ENCODE data around the gene SASH1. TPM values are rescaled to one million over a fixed set of nuclear protein-coding genes. Genes with fewer than 3 reads are reported as not detected.

Gene SASH1
- total and polyA plus RNA-seq, 9 of the 15 experiments (the other 6 are each of a cell fraction or from before 2014, with no cell fraction given) = 0.35 to 3.5 (median 1.6) TPM

DNA sequence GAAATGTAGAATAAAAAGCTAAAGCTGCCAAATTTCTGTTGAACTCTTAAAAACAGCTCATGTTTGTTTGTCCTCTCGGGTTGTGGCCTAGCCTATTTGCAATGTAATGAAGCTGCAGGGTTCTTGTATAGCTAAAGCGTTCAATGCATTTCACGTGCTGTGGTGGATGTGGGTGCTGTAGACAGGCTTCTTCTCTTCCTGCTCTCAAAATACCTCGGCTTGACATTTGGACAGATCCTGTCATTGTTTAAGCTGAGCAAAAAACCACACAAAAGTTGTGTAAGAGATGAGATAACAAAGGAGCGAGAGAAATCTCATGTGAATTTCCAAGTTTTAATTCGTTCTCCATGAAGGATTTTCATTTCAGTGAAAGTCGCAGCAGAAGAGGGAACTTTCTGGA, 207.9 kb downstream of the SASH1 start:
- intact Hi-C loops (cut with micrococcal nuclease) (no loop called here), in situ Hi-C loops (cut with MboI) (loop anchor here (25.0 kb wide), 1 partner anchor 887 kb away; no protein-coding TSS in a partner anchor)
- DNase-seq (ENCODE audit: extremely low read depth in 1 of 4, low spot score in 3 of 4) (no peak), FAIRE-seq (no peak), ATAC-seq (no peak)
- Histone ChIP-seq H3K4me1 (replicated peaks in 1 of 2; ENCODE audit: control insufficient read depth in 2 of 2, insufficient read depth in 2 of 2, low read length in 2 of 2) (no peaks in the 10 kb centered on the region), H3K36me3 (ENCODE audit: control insufficient read depth, insufficient read depth, low read length) (no peaks in the 10 kb centered on the region), H3K9me1 (ENCODE audit: control insufficient read depth, insufficient read depth, low read length) (no peaks in the 10 kb centered on the region), H3K79me2 (ENCODE audit: control insufficient read depth, insufficient read depth, low read length) (no peaks in the 10 kb centered on the region), H3K9ac (ENCODE audit: insufficient read depth in 1 of 2, low read depth in 2 of 2, low read length in 2 of 2) (no peak overlapping the region), H3K9me3 (replicated peaks; ENCODE audit: control insufficient read depth, insufficient read depth, low read depth, low read length) (no peaks in the 10 kb centered on the region), H4K20me1 (replicated peaks; ENCODE audit: control insufficient read depth, insufficient read depth, low read length) (no peaks in the 10 kb centered on the region), H3K4me2 (ENCODE audit: insufficient read depth, low read length) (no peak overlapping the region), H2AFZ (ENCODE audit: low read depth, low read length) (no peak overlapping the region), H3K4me3 (no peak overlapping the region), H3K27me3 (ENCODE audit: control insufficient read depth in 2 of 2, insufficient read depth in 2 of 2, low read length in 2 of 2) (peaks cover 7 to 16% of the 10 kb centered on the region in 2 experiments), H3K27ac (ENCODE audit: extremely low read depth, low read depth, low read length) (no peak overlapping the region)
- CTCF ChIA-PET (ENCODE audit: low intra/inter-chr PET ratio) = no interaction called here
- 3% methylated on average over 7 of the region's 7 CpGs for WGBS (ENCODE audit: insufficient coverage, low coverage, missing lambda C conversion rate)
- BruUV-seq (replicated peaks) = no TSS peak
- TF ChIP-seq NFE2 (IDR thresholded peaks at IDR 0.05; ENCODE audit: low read depth) (no peak), ZNF780A (CRISPR knock-in tag; IDR thresholded peaks at IDR 0.05) (no peak), GABPB1 (CRISPR knock-in tag; IDR thresholded peaks at IDR 0.05) (no peak), PML (IDR thresholded peaks at IDR 0.05; ENCODE audit: low read length) (no peak), MECOM (CRISPR knock-in tag; IDR thresholded peaks at IDR 0.05) (no peak), PYGO2 (tag; IDR thresholded peaks at IDR 0.05) (no peak), LEF1 (IDR thresholded peaks at IDR 0.05) (no peak), ZNF79 (CRISPR knock-in tag; IDR thresholded peaks at IDR 0.05; ENCODE audit: low read depth) (no peak), SOX6 (IDR thresholded peaks at IDR 0.05) (no peak), MAFK (IDR thresholded peaks at IDR 0.05; ENCODE audit: low read length) (no peak)
- TF ChIP-seq, protein P1, sequence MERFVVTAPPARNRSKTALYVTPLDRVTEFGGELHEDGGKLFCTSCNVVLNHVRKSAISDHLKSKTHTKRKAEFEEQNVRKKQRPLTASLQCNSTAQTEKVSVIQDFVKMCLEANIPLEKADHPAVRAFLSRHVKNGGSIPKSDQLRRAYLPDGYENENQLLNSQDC (CRISPR knock-in tag; IDR thresholded peaks at IDR 0.05) = no peak
- TF ChIP-seq, protein P2, sequence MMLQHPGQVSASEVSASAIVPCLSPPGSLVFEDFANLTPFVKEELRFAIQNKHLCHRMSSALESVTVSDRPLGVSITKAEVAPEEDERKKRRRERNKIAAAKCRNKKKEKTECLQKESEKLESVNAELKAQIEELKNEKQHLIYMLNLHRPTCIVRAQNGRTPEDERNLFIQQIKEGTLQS (IDR thresholded peaks at IDR 0.05) = no peak
- TF ChIP-seq, protein P2 (CRISPR knock-in tag; conservative IDR thresholded peaks at IDR 0.05) = no peak
- TF ChIP-seq, protein P3, sequence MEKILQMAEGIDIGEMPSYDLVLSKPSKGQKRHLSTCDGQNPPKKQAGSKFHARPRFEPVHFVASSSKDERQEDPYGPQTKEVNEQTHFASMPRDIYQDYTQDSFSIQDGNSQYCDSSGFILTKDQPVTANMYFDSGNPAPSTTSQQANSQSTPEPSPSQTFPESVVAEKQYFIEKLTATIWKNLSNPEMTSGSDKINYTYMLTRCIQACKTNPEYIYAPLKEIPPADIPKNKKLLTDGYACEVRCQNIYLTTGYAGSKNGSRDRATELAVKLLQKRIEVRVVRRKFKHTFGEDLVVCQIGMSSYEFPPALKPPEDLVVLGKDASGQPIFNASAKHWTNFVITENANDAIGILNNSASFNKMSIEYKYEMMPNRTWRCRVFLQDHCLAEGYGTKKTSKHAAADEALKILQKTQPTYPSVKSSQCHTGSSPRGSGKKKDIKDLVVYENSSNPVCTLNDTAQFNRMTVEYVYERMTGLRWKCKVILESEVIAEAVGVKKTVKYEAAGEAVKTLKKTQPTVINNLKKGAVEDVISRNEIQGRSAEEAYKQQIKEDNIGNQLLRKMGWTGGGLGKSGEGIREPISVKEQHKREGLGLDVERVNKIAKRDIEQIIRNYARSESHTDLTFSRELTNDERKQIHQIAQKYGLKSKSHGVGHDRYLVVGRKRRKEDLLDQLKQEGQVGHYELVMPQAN (IDR thresholded peaks at IDR 0.05; ENCODE audit: borderline replicate concordance) = no peak
- TF ChIP-seq, protein P4, sequence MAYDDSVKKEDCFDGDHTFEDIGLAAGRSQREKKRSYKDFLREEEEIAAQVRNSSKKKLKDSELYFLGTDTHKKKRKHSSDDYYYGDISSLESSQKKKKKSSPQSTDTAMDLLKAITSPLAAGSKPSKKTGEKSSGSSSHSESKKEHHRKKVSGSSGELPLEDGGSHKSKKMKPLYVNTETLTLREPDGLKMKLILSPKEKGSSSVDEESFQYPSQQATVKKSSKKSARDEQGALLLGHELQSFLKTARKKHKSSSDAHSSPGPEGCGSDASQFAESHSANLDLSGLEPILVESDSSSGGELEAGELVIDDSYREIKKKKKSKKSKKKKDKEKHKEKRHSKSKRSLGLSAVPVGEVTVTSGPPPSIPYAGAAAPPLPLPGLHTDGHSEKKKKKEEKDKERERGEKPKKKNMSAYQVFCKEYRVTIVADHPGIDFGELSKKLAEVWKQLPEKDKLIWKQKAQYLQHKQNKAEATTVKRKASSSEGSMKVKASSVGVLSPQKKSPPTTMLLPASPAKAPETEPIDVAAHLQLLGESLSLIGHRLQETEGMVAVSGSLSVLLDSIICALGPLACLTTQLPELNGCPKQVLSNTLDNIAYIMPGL (CRISPR knock-in tag; IDR thresholded peaks at IDR 0.05) = no peak
- TF ChIP-seq, protein P5, sequence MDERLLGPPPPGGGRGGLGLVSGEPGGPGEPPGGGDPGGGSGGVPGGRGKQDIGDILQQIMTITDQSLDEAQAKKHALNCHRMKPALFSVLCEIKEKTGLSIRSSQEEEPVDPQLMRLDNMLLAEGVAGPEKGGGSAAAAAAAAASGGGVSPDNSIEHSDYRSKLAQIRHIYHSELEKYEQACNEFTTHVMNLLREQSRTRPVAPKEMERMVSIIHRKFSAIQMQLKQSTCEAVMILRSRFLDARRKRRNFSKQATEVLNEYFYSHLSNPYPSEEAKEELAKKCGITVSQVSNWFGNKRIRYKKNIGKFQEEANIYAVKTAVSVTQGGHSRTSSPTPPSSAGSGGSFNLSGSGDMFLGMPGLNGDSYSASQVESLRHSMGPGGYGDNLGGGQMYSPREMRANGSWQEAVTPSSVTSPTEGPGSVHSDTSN (CRISPR knock-in tag; IDR thresholded peaks at IDR 0.05; ENCODE audit: low read depth) = no peak
- TF ChIP-seq, protein P5 (tag; conservative IDR thresholded peaks at IDR 0.05; ENCODE audit: low read depth) = no peak
- POLR2A ChIA-PET = interaction anchor here (0.6 to 0.7 kb wide), 2 partner anchors 84 to 453 kb away, joined by 3 read pairs; no protein-coding TSS in a partner anchor
